GM12878 (cell line): Measurements from ENCODE around the gene LARP4B.

ENCODE experiments used
- CREB1 ChIP-seq: IDR thresholded peaks from 2 replicates; pipeline ENCODE4 v1.6.1; 2012; ENCODE audit warnings: low read depth, mild to moderate bottlenecking, inconsistent platforms
- HDAC2 ChIP-seq: fragments of 200-600 bp; sonication (generic); IDR thresholded peaks from 2 replicates; pipeline ENCODE4 v1.6.1; 2017
- JUNB ChIP-seq: IDR thresholded peaks from 2 replicates; pipeline ENCODE4 v1.6.1; 2016; ENCODE audit warnings: antibody characterized with exemption, mild to moderate bottlenecking
- POLR2A ChIP-seq: IDR thresholded peaks from 2 replicates; pipeline ENCODE4 v1.6.1; 2011; ENCODE audit warnings: low read depth, mild to moderate bottlenecking, low read length
- RAD21 ChIP-seq: IDR thresholded peaks from 2 replicates; pipeline ENCODE4 v1.6.1; 2011; ENCODE audit warnings: mild to moderate bottlenecking, low read depth, low read length, moderate library complexity; ENCODE audit not compliant: insufficient read depth
- SP1 ChIP-seq: IDR thresholded peaks from one replicate; pipeline ENCODE4 v1.6.1; 2011; ENCODE audit warnings: low read depth, low read length
- SUZ12 ChIP-seq: fragments of 200-600 bp; sonication (generic); IDR thresholded peaks from one replicate; pipeline ENCODE4 v1.6.1; 2018; ENCODE audit warnings: antibody characterized with exemption, mild to moderate bottlenecking; ENCODE audit not compliant: unreplicated experiment
- TAF1 ChIP-seq: IDR thresholded peaks from 2 replicates; pipeline ENCODE4 v1.6.1; 2011; ENCODE audit warnings: mild to moderate bottlenecking, low read depth, low read length, borderline replicate concordance
- TCF12 ChIP-seq: IDR thresholded peaks from 2 replicates; pipeline ENCODE4 v1.6.1; 2011; ENCODE audit warnings: low read depth, mild to moderate bottlenecking, low read length
- ZBTB40 ChIP-seq: fragments of 450-650 bp; IDR thresholded peaks from 2 replicates; pipeline ENCODE4 v1.6.1; 2016; ENCODE audit warnings: mild to moderate bottlenecking, moderate library complexity, borderline replicate concordance
- ZNF274 ChIP-seq: IDR thresholded peaks from one replicate; pipeline ENCODE4 v1.8.0; 2011; ENCODE audit not compliant: insufficient read length, insufficient read depth
- TF ChIP-seq, protein P1 (sequence below), 3 experiments: IDR thresholded peaks in 2 of 3; conservative IDR thresholded peaks in 1 of 3; 2 replicates each; pipeline ENCODE4 v1.5.1; 2011; ENCODE audit warnings: low read depth in 3 of 3, low read length in 3 of 3, mild to moderate bottlenecking in 3 of 3, control low read depth in 2 of 3, moderate library complexity in 2 of 3, inconsistent platforms in 1 of 3, mixed read lengths in 1 of 3; ENCODE audit not compliant: control insufficient read depth in 2 of 3, insufficient read depth in 1 of 3; ENCODE audit errors: extremely low read depth in 1 of 3
- TF ChIP-seq, protein P2 (sequence below): IDR thresholded peaks from 2 replicates; pipeline ENCODE4 v1.6.1; 2012; ENCODE audit warnings: low read depth, low read length, improper control_type of control experiment
- TF ChIP-seq, protein P3 (sequence below): IDR thresholded peaks from 2 replicates; pipeline ENCODE4 v1.6.1; 2011; ENCODE audit warnings: borderline replicate concordance, low read depth, mild to moderate bottlenecking, moderate library complexity, mixed read lengths, low read length; ENCODE audit not compliant: insufficient read depth; ENCODE audit errors: extremely low read length

DNA sequence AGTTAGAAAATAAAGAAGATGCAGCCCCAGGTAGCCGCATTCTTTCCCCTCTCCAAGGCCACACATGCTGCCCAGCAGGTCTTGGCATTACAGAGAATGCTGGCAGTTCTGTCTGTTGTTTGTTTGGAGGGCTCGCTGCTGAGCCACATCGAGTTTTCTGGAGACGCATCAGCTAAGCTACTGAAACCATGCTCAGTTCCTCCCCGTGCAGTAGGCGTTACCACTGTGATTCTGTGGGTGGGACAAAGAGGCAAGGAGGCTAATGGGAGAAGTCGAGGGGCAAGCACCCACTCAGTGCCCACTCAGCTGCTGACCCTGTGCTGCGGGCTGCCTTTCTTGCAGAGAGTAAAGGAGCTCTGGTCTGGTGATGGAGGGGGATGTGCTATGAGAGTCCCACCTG, 41.3 kb upstream of the LARP4B start:
- TF ChIP-seq HDAC2 (no peak), TAF1 (no peak), ZBTB40 (no peak), SUZ12 (no peak), CREB1 (no peak), SP1 (no peak), RAD21 (no peak), TCF12 (no peak), ZNF274 (no peak), JUNB (no peak), POLR2A (no peak)
- TF ChIP-seq, protein P1, sequence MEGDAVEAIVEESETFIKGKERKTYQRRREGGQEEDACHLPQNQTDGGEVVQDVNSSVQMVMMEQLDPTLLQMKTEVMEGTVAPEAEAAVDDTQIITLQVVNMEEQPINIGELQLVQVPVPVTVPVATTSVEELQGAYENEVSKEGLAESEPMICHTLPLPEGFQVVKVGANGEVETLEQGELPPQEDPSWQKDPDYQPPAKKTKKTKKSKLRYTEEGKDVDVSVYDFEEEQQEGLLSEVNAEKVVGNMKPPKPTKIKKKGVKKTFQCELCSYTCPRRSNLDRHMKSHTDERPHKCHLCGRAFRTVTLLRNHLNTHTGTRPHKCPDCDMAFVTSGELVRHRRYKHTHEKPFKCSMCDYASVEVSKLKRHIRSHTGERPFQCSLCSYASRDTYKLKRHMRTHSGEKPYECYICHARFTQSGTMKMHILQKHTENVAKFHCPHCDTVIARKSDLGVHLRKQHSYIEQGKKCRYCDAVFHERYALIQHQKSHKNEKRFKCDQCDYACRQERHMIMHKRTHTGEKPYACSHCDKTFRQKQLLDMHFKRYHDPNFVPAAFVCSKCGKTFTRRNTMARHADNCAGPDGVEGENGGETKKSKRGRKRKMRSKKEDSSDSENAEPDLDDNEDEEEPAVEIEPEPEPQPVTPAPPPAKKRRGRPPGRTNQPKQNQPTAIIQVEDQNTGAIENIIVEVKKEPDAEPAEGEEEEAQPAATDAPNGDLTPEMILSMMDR (IDR thresholded peaks at IDR 0.05 in 2 of 3, conservative IDR thresholded peaks at IDR 0.05 in 1 of 3; ENCODE audit: control insufficient read depth in 2 of 3, extremely low read depth in 1 of 3, insufficient read depth in 1 of 3, low read depth in 3 of 3, low read length in 3 of 3) = no peak
- TF ChIP-seq, protein P2, sequence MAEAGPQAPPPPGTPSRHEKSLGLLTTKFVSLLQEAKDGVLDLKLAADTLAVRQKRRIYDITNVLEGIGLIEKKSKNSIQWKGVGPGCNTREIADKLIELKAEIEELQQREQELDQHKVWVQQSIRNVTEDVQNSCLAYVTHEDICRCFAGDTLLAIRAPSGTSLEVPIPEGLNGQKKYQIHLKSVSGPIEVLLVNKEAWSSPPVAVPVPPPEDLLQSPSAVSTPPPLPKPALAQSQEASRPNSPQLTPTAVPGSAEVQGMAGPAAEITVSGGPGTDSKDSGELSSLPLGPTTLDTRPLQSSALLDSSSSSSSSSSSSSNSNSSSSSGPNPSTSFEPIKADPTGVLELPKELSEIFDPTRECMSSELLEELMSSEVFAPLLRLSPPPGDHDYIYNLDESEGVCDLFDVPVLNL = no peak
- TF ChIP-seq, protein P3, sequence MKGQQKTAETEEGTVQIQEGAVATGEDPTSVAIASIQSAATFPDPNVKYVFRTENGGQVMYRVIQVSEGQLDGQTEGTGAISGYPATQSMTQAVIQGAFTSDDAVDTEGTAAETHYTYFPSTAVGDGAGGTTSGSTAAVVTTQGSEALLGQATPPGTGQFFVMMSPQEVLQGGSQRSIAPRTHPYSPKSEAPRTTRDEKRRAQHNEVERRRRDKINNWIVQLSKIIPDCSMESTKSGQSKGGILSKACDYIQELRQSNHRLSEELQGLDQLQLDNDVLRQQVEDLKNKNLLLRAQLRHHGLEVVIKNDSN = no peak
